Measurements from ENCODE around the gene ADISSP. TPM values are rescaled to one million over a fixed set of nuclear protein-coding genes. Genes with fewer than 3 reads are reported as not detected.
A peak's percentile ranks its signal among the peaks of the same experiment; 100 is the strongest.

Gene ADISSP
- total RNA-seq, 1 donor from 2014 or later, result 55.8 TPM

- H3K36me3 Mint-ChIP-seq (ENCODE audit: low read depth), result peaks cover 84% of the 10 kb centered on the region
- no peak overlapping the region for H3K27ac Mint-ChIP-seq
- peaks cover 58% of the 10 kb centered on the region for H3K4me1 Mint-ChIP-seq (ENCODE audit: low read depth)
- no peak for DNase-seq (ENCODE audit: low spot score)
- H3K9me3 Mint-ChIP-seq, result no peaks in the 10 kb centered on the region
- intact Hi-C loops (cut with micrococcal nuclease), result no loop called here
- H3K27me3 Mint-ChIP-seq (ENCODE audit: low read depth), result no peaks in the 10 kb centered on the region
- H3K4me3 Mint-ChIP-seq (ENCODE audit: low read depth), result no peak overlapping the region
Observed at GRCh38 chr20:3803289-3803688, 35.7 kb upstream of the ADISSP start.

- no peaks in the 10 kb centered on the region for H3K9me3 Mint-ChIP-seq
- no peak overlapping the region for H3K4me3 Mint-ChIP-seq (ENCODE audit: low read depth)
- H3K36me3 Mint-ChIP-seq (ENCODE audit: low read depth), result peaks cover 88% of the 10 kb centered on the region
- no peak for DNase-seq (ENCODE audit: low spot score)
- H3K27ac Mint-ChIP-seq, result no peak overlapping the region
- no peaks in the 10 kb centered on the region for H3K27me3 Mint-ChIP-seq (ENCODE audit: low read depth)
- intact Hi-C loops (cut with micrococcal nuclease), result no loop called here
- H3K4me1 Mint-ChIP-seq (ENCODE audit: low read depth), result peaks cover 61% of the 10 kb centered on the region
Observed at GRCh38 chr20:3802524-3803239, 35.1 kb upstream of the ADISSP start.

DNA sequence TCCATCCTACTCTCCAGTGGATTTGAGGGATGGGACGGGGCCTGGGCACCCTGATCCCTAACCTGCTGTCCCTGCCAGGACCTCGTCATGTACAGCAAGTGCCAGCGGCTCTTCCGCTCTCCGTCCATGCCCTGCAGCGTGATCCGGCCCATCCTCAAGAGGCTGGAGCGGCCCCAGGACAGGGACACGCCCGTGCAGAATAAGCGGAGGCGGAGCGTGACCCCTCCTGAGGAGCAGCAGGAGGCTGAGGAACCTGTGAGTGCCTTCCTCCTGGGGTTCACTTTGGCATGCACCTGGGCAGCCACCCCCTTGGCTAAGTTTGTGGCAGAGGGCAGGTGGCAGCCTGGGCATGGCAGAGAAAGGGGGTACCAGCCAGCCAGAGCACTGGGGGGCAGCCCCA lies 34.3 kb upstream of the ADISSP start:
- Mint-ChIP-seq H3K4me1 (ENCODE audit: low read depth) (peaks cover 62% of the 10 kb centered on the region), H3K9me3 (no peaks in the 10 kb centered on the region), H3K27me3 (ENCODE audit: low read depth) (no peaks in the 10 kb centered on the region), H3K27ac (no peak overlapping the region), H3K4me3 (ENCODE audit: low read depth) (no peak overlapping the region), H3K36me3 (ENCODE audit: low read depth) (peaks cover 92% of the 10 kb centered on the region)
- no peak for DNase-seq (ENCODE audit: low spot score)
- intact Hi-C loops (cut with micrococcal nuclease), result no loop called here

DNA sequence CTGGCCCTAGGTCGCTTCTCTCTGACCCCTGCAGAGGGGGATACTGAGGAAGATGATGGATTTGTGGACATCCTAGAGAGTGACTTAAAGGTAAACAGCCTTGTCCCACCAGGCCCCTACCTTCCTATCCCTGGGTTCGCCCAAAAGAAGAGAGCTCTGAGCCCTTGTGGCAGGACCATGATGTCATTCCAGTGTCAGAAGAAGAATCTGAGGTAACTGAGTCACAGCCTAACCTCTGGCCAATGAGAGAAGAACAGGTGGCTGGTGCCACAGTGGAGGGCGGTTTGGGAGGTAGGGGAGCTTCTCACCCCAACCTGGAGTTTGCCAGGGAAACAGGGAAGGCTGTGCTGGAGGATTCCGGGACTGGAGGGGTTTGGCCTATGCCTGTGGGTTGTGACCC lies 33.7 kb upstream of the ADISSP start:
- intact Hi-C loops (cut with micrococcal nuclease), result no loop called here
- Mint-ChIP-seq H3K9me3 (no peaks in the 10 kb centered on the region), H3K4me1 (ENCODE audit: low read depth) (peaks cover 61% of the 10 kb centered on the region), H3K36me3 (ENCODE audit: low read depth) (peaks cover 90% of the 10 kb centered on the region), H3K27me3 (ENCODE audit: low read depth) (no peaks in the 10 kb centered on the region), H3K4me3 (ENCODE audit: low read depth) (no peak overlapping the region), H3K27ac (no peak overlapping the region)
- DNase-seq (ENCODE audit: low spot score), result no peak

DNA sequence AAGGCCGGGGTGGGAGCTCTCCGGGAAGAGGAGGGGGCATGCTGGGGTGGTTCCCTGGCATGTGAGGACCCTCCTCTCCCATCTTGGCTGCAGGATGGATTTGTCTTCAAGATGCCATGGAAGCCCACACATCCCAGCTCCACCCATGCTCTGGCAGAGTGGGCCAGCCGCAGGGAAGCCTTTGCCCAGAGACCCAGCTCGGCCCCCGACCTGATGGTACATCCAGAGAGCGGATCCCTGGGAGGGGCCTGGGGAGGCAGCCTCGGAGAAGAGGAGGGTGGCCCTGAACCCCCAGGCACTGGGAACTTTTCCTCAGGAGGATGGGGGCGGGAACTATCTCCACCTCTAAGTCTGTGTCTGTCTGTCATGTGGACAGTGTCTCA lies 33.3 kb upstream of the ADISSP start:
- peaks cover 58% of the 10 kb centered on the region for H3K4me1 Mint-ChIP-seq (ENCODE audit: low read depth)
- H3K36me3 Mint-ChIP-seq (ENCODE audit: low read depth), result peaks cover 86% of the 10 kb centered on the region
- intact Hi-C loops (cut with micrococcal nuclease), result no loop called here
- no peak for DNase-seq (ENCODE audit: low spot score)
- H3K27ac Mint-ChIP-seq, result no peak overlapping the region
- no peaks in the 10 kb centered on the region for H3K9me3 Mint-ChIP-seq
- H3K4me3 Mint-ChIP-seq (ENCODE audit: low read depth), result no peak overlapping the region
- no peaks in the 10 kb centered on the region for H3K27me3 Mint-ChIP-seq (ENCODE audit: low read depth)

GRCh38 chr20:3800256-3800877 lies 32.8 kb upstream of the ADISSP start:
- intact Hi-C loops (cut with micrococcal nuclease), result no loop called here
- H3K4me3 Mint-ChIP-seq (ENCODE audit: low read depth), result no peak overlapping the region
- DNase-seq (ENCODE audit: low spot score), result no peak
- peak overlapping the region; percentile 95 for H3K27ac Mint-ChIP-seq
- no peaks in the 10 kb centered on the region for H3K9me3 Mint-ChIP-seq
- peaks cover 57% of the 10 kb centered on the region for H3K4me1 Mint-ChIP-seq (ENCODE audit: low read depth)
- H3K27me3 Mint-ChIP-seq (ENCODE audit: low read depth), result no peaks in the 10 kb centered on the region
- H3K36me3 Mint-ChIP-seq (ENCODE audit: low read depth), result peaks cover 82% of the 10 kb centered on the region

- Mint-ChIP-seq H3K4me3 (ENCODE audit: low read depth) (peak overlapping the region; percentile 99), H3K36me3 (ENCODE audit: low read depth) (peaks cover 69% of the 10 kb centered on the region), H3K4me1 (ENCODE audit: low read depth) (peaks cover 53% of the 10 kb centered on the region), H3K9me3 (no peaks in the 10 kb centered on the region), H3K27me3 (ENCODE audit: low read depth) (no peaks in the 10 kb centered on the region), H3K27ac (peak overlapping the region; percentile 95)
- intact Hi-C loops (cut with micrococcal nuclease), result no loop called here
- DNase-seq (ENCODE audit: low spot score), result no peak
Observed at GRCh38 chr20:3798908-3799248, 31.3 kb upstream of the ADISSP start.

DNA sequence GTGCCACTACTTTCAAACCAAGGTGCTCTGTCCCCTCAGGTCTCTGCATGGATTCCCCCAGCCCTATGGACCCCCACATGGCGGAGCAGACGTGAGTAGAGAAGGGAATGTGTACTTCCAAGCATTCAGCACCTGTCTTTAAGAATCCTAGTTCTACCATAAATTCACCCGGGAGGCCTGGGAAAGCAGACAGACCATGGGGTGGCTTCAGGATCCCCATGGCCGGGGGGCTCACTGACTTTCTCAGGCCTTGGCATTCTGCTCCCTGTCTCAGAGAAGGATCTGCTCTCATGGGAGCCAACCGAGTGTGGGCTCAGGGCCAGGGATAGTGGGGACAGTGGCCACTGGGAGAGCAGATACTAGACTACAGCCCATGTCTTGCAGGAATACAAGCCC lies 30.8 kb upstream of the ADISSP start:
- Mint-ChIP-seq H3K9me3 (no peaks in the 10 kb centered on the region), H3K4me3 (ENCODE audit: low read depth) (peak overlapping the region; percentile 99), H3K27me3 (ENCODE audit: low read depth) (no peaks in the 10 kb centered on the region), H3K27ac (peak overlapping the region; percentile 95), H3K36me3 (ENCODE audit: low read depth) (peaks cover 64% of the 10 kb centered on the region), H3K4me1 (ENCODE audit: low read depth) (peaks cover 50% of the 10 kb centered on the region)
- no peak for DNase-seq (ENCODE audit: low spot score)
- intact Hi-C loops (cut with micrococcal nuclease), result no loop called here

DNA sequence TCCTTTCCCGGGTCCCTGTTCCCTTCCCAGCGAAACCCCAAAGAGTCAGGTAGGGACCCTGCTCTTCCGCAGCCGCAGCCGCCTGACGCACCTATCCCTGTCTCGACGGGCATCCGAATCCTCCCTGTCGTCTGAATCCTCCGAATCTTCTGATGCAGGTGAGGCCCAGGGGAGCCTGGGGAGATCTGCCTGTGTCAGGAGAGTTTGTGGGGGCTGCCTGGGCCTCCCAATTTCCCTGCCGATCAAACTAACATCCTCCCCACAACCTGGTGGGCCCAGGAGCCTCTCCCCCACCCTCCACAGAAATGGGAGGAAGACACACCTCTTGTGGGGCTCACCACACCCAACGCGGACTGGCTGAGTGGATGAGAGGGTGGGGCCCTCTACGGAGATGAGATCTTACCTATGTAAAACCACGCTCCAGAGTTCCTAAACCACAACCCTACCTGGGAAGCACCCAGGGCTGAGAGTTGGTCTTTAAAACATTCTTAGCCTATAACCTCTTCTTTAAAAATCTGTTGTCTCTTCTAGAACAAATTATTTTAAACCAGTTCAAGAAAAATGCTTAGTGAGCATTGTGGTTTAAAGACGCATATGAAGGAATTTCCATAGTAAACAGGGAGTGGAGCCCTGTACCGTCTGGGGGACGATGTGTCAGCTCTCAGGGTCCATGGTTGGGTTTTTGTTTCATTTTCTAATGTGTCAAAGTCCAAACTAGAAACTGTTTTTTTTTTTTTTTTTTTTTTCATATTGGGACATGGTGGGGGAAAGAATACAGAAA lies 30.2 kb upstream of the ADISSP start:
- Mint-ChIP-seq H3K9me3 (no peaks in the 10 kb centered on the region), H3K27me3 (ENCODE audit: low read depth) (no peaks in the 10 kb centered on the region), H3K4me3 (ENCODE audit: low read depth) (peak overlapping the region; percentile 99), H3K4me1 (ENCODE audit: low read depth) (peaks cover 48% of the 10 kb centered on the region), H3K36me3 (ENCODE audit: low read depth) (peaks cover 60% of the 10 kb centered on the region), H3K27ac (peak overlapping the region; percentile 95)
- intact Hi-C loops (cut with micrococcal nuclease), result no loop called here
- DNase-seq (ENCODE audit: low spot score), result peak; percentile 60

GRCh38 chr20:3797226-3797545 lies 29.6 kb upstream of the ADISSP start:
- Mint-ChIP-seq H3K27me3 (ENCODE audit: low read depth) (no peaks in the 10 kb centered on the region), H3K4me3 (ENCODE audit: low read depth) (peak overlapping the region; percentile 99), H3K4me1 (ENCODE audit: low read depth) (peaks cover 47% of the 10 kb centered on the region), H3K9me3 (no peaks in the 10 kb centered on the region), H3K36me3 (ENCODE audit: low read depth) (peaks cover 54% of the 10 kb centered on the region), H3K27ac (peak overlapping the region; percentile 95)
- DNase-seq (ENCODE audit: low spot score), result no peak
- intact Hi-C loops (cut with micrococcal nuclease), result no loop called here

DNA sequence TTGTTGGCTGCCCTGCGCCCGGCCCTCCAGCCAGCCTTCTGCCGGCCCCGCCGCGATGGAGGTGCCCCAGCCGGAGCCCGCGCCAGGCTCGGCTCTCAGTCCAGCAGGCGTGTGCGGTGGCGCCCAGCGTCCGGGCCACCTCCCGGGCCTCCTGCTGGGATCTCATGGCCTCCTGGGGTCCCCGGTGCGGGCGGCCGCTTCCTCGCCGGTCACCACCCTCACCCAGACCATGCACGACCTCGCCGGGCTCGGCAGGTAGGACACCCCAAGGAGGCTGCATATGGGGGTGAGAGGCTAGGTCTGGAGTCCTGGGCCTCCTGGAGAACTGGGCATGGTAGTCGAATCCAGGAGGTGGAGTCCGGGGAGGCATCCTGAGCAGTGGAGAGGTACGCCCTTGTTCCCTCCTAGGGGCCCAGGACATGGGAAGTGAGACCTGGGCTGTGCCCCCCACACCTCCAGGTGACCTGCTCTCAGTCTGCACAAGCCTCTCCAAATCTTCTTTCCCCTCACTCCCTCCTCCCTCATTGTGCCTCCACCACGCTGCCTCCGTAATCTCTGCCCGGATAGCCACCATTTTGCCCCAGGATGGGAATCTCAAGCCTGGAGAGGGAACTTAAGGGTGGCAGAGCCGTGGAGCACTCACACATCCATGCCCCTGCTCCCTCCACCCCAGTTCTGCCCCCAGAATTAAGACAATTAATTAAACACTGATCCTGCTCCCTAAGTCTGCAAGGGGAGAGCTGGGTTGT lies 29.1 kb upstream of the ADISSP start:
- peak overlapping the region; percentile 95 for H3K27ac Mint-ChIP-seq
- intact Hi-C loops (cut with micrococcal nuclease), result loop anchor here (1.0 kb wide), 2 partner anchors 10 to 24 kb away; partner anchors contain the start of genes AP5S1 and CENPB
- no peaks in the 10 kb centered on the region for H3K27me3 Mint-ChIP-seq (ENCODE audit: low read depth)
- no peaks in the 10 kb centered on the region for H3K9me3 Mint-ChIP-seq
- no peak for DNase-seq (ENCODE audit: low spot score)
- peaks cover 50% of the 10 kb centered on the region for H3K36me3 Mint-ChIP-seq (ENCODE audit: low read depth)
- peaks cover 47% of the 10 kb centered on the region for H3K4me1 Mint-ChIP-seq (ENCODE audit: low read depth)
- peak overlapping the region; percentile 99 for H3K4me3 Mint-ChIP-seq (ENCODE audit: low read depth)

GRCh38 chr20:3795511-3796468 lies 28.2 kb upstream of the ADISSP start, which contains the start of gene CDC25B:
Gene CDC25B, plus strand, starts transcription at chr20:3796310. Its CDS starts 222 bp downstream, at chr20:3796532.
- Mint-ChIP-seq H3K9me3 (no peaks in the 10 kb centered on the region), H3K4me3 (ENCODE audit: low read depth) (peak within 1 kb of the TSS; percentile 99)
- intact Hi-C loops (cut with micrococcal nuclease), result loop anchor here (1.0 kb wide), 3 partner anchors 9 to 25 kb away; partner anchors contain the start of genes AP5S1 and CENPB

More at GRCh38 chr20:3795511-3796468, 28.2 kb upstream of the ADISSP start, which contains the start of gene CDC25B:
- DNase-seq (ENCODE audit: low spot score), result peak; percentile 85
- Mint-ChIP-seq H3K36me3 (ENCODE audit: low read depth) (peaks cover 42% of the 10 kb centered on the region), H3K27ac (peak within 1 kb of the TSS; percentile 98), H3K27me3 (ENCODE audit: low read depth) (no peaks in the 10 kb centered on the region), H3K4me1 (ENCODE audit: low read depth) (peaks cover 44% of the 10 kb centered on the region)
